Sigmoid colon (tissue), 7 donors: ENCODE results near the gene HRG. TPM values are rescaled to one million over a fixed set of nuclear protein-coding genes. Genes with fewer than 3 reads are reported as not detected.

ENCODE experiments used
- DNase-seq: peaks from one replicate; pipeline ENCODE4 v3.0.0-alpha.2; 2019
- H3K27ac ChIP-seq, 4 donors: fragments of 200-600 bp; sonication (generic); one replicate each; pipeline ENCODE4 v1.5.1; 2016 to 2019; ENCODE audit warnings: mild to moderate bottlenecking in 1 of 4
- H3K27me3 ChIP-seq, 3 donors: fragments of 200-600 bp; sonication (generic); one replicate each; pipeline ENCODE4 v1.5.1; 2019; ENCODE audit warnings: mild to moderate bottlenecking in 1 of 3
- H3K36me3 ChIP-seq, 4 donors: fragments of 200-600 bp; sonication (generic); one replicate each; pipeline ENCODE4 v1.5.1; 2016 to 2019
- H3K4me1 ChIP-seq, 4 donors: fragments of 200-600 bp; sonication (generic); one replicate each; pipeline ENCODE4 v1.5.1; 2017 to 2019
- H3K4me3 ChIP-seq, 4 donors: fragments of 200-600 bp; sonication (generic); one replicate each; pipeline ENCODE4 v1.5.1; 2017 to 2019; ENCODE audit warnings: mild to moderate bottlenecking in 2 of 4, moderate library complexity in 1 of 4
- H3K9me3 ChIP-seq, 4 donors: fragments of 200-600 bp in 3 of 4; sonication (generic) in 3 of 4; one replicate each; pipeline versions ENCODE4 v1.5.1 to v1.6.1; 2013 to 2019
- EP300 ChIP-seq, 4 donors: sonication (generic); formaldehyde crosslinking; IDR thresholded peaks; one replicate each; pipeline ENCODE4 v1.6.1; 2017; ENCODE audit warnings: antibody characterized with exemption in 4 of 4
- POLR2A ChIP-seq, 2 donors: fragments of 450-650 bp; IDR thresholded peaks; one replicate each; pipeline ENCODE4 v1.6.1; 2016; ENCODE audit warnings: antibody characterized with exemption in 2 of 2, mild to moderate bottlenecking in 2 of 2, moderate library complexity in 2 of 2
- POLR2AphosphoS5 ChIP-seq, 4 donors: sonication (generic); formaldehyde crosslinking; IDR thresholded peaks; one replicate each; pipeline ENCODE4 v1.6.1; 2017; ENCODE audit warnings: antibody characterized with exemption in 4 of 4
- WGBS, 2 donors: extraction: QIAGEN DNeasy Blood & Tissue Kit; methylation state at CpG; one replicate each; pipeline ENCODE4 v1.1.7; 2013; 5-methylcytosine and 5-hydroxymethylcytosine counted together
- intact Hi-C: fragments of 100-400 bp; cut with DNase I; formaldehyde crosslinking; loops from one replicate; pipeline ENCODE4 v1.15.1; 2023
- polyA plus RNA-seq, 3 donors: library from polyadenylated mRNA; stranded (reverse); fragments of 200-250 nt; gene quantifications; one replicate each; pipeline ENCODE4 v1.2.3, GENCODE V29; 2013
- total RNA-seq, 4 donors: library from RNA; depleted of rRNA; stranded (reverse); fragments of >200 nt; gene quantifications; one replicate each; pipeline ENCODE4 v1.1.0, GENCODE V29; 2016
- TF ChIP-seq, protein P1 (sequence below), 4 experiments: fragments of 450-650 bp in 3 of 4; fragments of 200-600 bp in 1 of 4; IDR thresholded peaks; one replicate each; pipeline ENCODE4 v1.5.1; 2016 to 2019; ENCODE audit warnings: antibody characterized with exemption in 4 of 4, mild to moderate bottlenecking in 3 of 4, moderate library complexity in 2 of 4
- donor health status: healthy with polysubstance abuse.
- donor health status: Bipolar disorder and iron deficiency.
- donor health status: healthy.

HRG gene
- total and polyA plus RNA-seq, 7 donors: 0.04 TPM; not detected in 6

DNA sequence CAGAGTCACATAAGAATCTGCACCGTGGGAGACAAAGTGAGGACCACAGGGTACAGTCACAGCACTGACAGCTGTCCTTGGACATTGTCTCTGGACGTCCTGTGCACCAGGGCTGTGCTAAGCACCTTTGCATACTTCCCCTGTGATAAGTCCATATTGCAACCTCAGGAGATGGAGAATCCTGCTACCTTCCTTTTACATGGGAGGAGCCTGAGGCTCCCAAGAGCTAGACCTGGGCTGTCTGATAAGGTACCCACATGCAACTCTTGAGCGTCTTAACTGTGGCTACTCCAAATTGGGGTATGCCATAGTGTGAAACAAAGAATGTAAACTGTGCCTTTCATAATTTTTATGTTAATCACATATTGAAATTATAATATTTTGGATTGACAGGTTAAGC, 28.1 kb upstream of the HRG start:
- Histone ChIP-seq H3K36me3 (no peaks in the 10 kb centered on the region), H3K9me3 (no peaks in the 10 kb centered on the region), H3K4me3 (no peak overlapping the region), H3K27ac (no peak overlapping the region), H3K27me3 (no peaks in the 10 kb centered on the region), H3K4me1 (no peaks in the 10 kb centered on the region)
- WGBS, 2 donors: 73 to 78% methylated on average over 3 of the region's 3 CpGs
- TF ChIP-seq EP300 (IDR thresholded peaks at IDR 0.05) (no peak), POLR2A (IDR thresholded peaks at IDR 0.05) (no peak), POLR2AphosphoS5 (IDR thresholded peaks at IDR 0.05) (no peak)
- TF ChIP-seq, protein P1, sequence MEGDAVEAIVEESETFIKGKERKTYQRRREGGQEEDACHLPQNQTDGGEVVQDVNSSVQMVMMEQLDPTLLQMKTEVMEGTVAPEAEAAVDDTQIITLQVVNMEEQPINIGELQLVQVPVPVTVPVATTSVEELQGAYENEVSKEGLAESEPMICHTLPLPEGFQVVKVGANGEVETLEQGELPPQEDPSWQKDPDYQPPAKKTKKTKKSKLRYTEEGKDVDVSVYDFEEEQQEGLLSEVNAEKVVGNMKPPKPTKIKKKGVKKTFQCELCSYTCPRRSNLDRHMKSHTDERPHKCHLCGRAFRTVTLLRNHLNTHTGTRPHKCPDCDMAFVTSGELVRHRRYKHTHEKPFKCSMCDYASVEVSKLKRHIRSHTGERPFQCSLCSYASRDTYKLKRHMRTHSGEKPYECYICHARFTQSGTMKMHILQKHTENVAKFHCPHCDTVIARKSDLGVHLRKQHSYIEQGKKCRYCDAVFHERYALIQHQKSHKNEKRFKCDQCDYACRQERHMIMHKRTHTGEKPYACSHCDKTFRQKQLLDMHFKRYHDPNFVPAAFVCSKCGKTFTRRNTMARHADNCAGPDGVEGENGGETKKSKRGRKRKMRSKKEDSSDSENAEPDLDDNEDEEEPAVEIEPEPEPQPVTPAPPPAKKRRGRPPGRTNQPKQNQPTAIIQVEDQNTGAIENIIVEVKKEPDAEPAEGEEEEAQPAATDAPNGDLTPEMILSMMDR (IDR thresholded peaks at IDR 0.05): no peak
- no peak for DNase-seq
- intact Hi-C loops: no loop called here

DNA sequence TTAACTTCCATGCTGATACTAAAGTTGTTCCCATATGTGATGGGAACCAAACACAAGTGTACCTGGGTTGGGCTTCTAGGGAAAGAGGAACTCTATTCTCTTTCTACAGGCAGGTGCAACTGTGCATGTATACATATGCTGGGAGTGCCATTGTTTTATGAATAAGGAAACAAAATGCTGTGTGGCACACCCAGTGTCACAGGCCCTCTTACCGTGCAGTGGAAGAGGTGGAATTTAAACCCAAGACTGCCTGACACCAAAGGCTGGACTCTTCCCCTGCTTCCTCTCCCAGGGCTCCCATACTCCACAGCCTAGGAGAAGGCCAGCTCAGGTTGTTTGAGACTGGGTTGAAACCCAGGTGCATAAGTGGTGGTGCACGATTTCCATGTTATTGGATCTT, 27.6 kb upstream of the HRG start:
- H3K36me3 ChIP-seq: no peaks in the 10 kb centered on the region
- 20 to 60% methylated on average over 2 of the region's 2 CpGs for WGBS, 2 donors
- TF ChIP-seq, protein P1 (IDR thresholded peaks at IDR 0.05): no peak
- no peak for TF ChIP-seq POLR2AphosphoS5 (IDR thresholded peaks at IDR 0.05)
- no peak for TF ChIP-seq EP300 (IDR thresholded peaks at IDR 0.05)
- TF ChIP-seq POLR2A (IDR thresholded peaks at IDR 0.05): no peak
- no peak overlapping the region for H3K27ac ChIP-seq
- intact Hi-C loops: no loop called here
- H3K27me3 ChIP-seq: no peaks in the 10 kb centered on the region
- no peaks in the 10 kb centered on the region for H3K9me3 ChIP-seq
- H3K4me1 ChIP-seq: no peaks in the 10 kb centered on the region
- DNase-seq: no peak
- H3K4me3 ChIP-seq: no peak overlapping the region

DNA sequence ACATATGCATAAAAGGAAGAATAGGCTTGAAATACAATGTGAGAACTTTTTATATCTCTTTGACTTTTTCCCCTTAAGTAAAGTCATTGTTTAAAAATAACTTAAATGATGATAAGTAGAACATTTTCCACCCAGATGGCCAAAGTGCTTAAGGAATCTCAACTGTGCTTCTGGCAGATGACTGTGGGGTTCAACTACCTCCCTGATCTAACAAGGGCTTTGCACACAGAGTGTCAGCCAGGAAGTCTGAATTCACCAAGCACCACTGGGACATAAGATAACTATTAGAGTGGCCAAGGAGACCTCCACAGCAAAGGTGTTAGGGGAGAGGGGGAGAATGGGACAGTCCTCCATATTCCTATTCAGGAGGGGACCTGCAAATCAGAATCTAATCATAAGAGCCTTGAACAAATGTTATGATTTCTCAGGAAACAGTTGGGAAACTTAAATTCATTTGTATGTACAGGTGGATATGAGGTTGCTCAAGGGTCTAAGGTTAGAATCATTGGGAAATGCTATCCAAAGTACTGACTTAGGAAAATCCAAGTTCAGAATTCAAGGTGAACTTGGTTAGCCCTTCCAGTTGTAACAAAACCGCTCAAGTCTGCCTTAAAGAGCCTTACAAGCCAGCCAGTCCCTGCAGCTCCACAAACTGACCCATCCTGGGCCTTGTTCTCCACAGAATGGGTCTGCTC, 25.9 kb upstream of the HRG start, which contains the start of gene FETUB:
TSS of gene FETUB (plus strand) at position 622 of the 695 bp plus-strand sequence. CDS start at position 684, 62 bp downstream.
- intact Hi-C loops: no loop called here
- 88 to 90% methylated on average over 1 of the region's 1 CpG for WGBS, 2 donors
- H3K9me3 ChIP-seq: no peaks in the 10 kb centered on the region

DNA sequence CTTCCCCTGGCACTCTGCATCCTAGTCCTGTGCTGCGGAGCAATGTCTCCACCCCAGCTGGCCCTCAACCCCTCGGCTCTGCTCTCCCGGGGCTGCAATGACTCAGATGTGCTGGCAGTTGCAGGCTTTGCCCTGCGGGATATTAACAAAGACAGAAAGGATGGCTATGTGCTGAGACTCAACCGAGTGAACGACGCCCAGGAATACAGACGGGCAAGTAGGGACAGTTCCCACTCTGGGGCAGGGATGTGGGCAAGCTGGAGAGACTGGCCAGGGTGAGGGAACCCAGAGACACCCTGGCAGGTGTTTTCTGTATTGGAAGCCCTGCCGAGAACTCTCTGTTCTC, 25.4 kb upstream of the HRG start:
- WGBS, 2 donors: 80 to 89% methylated on average over 9 of the region's 9 CpGs
- no peaks in the 10 kb centered on the region for H3K36me3 ChIP-seq
- no peak for DNase-seq
- intact Hi-C loops: no loop called here
- H3K27me3 ChIP-seq: no peaks in the 10 kb centered on the region
- TF ChIP-seq POLR2A (IDR thresholded peaks at IDR 0.05) (no peak), EP300 (IDR thresholded peaks at IDR 0.05) (no peak)
- TF ChIP-seq, protein P1 (IDR thresholded peaks at IDR 0.05): no peak
- H3K4me3 ChIP-seq: no peak overlapping the region
- no peaks in the 10 kb centered on the region for H3K4me1 ChIP-seq
- no peak overlapping the region for H3K27ac ChIP-seq
- no peaks in the 10 kb centered on the region for H3K9me3 ChIP-seq

More for the DNA sequence above, 25.9 kb upstream of the HRG start, which contains the start of gene FETUB:
- H3K36me3 ChIP-seq: no peaks in the 10 kb centered on the region
- no peak for DNase-seq
- H3K27ac ChIP-seq: no peak within 1 kb of the TSS
- no peaks in the 10 kb centered on the region for H3K4me1 ChIP-seq
- no peak within 1 kb of the TSS for H3K4me3 ChIP-seq
- no peaks in the 10 kb centered on the region for H3K27me3 ChIP-seq
- TF ChIP-seq EP300 (IDR thresholded peaks at IDR 0.05): no peak
- TF ChIP-seq, protein P1 (IDR thresholded peaks at IDR 0.05): no peak
- no peak for TF ChIP-seq POLR2AphosphoS5 (IDR thresholded peaks at IDR 0.05)
- no peak for TF ChIP-seq POLR2A (IDR thresholded peaks at IDR 0.05)

DNA sequence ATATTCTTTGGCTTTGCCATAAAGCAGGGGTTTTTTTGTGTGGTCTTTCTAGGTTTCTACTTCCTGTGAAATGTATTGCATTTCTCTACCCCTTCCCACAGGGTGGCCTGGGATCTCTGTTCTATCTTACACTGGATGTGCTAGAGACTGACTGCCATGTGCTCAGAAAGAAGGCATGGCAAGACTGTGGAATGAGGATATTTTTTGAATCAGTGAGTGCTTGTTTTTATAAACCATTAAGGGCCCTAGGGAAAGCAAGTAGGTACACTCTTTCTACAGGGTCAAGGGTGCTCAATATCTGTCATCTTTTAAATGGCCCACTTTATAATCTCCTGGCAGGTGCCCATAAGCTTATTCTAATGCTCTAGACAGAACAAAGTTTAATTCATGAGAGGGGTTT, 24.9 kb upstream of the HRG start:
- no peak overlapping the region for H3K27ac ChIP-seq
- intact Hi-C loops: no loop called here

More for the DNA sequence above, 24.9 kb upstream of the HRG start:
- no peaks in the 10 kb centered on the region for H3K36me3 ChIP-seq
- no peak for TF ChIP-seq POLR2A (IDR thresholded peaks at IDR 0.05)
- TF ChIP-seq EP300 (IDR thresholded peaks at IDR 0.05): no peak
- TF ChIP-seq POLR2AphosphoS5 (IDR thresholded peaks at IDR 0.05): no peak
- TF ChIP-seq, protein P1 (IDR thresholded peaks at IDR 0.05): no peak
- H3K4me1 ChIP-seq: no peaks in the 10 kb centered on the region
- no peaks in the 10 kb centered on the region for H3K27me3 ChIP-seq
- H3K9me3 ChIP-seq: no peaks in the 10 kb centered on the region
- DNase-seq: no peak
- no peak overlapping the region for H3K4me3 ChIP-seq
